HG02588 (cell line): ENCODE measurements around the gene SENP3.

Source experiments
- ATAC-seq: cut with Tn5 transposase; IDR thresholded peaks from one replicate; pipeline ENCODE4 v1.9.1; 2021; ENCODE audit warnings: mild to moderate bottlenecking, moderate library complexity; ENCODE audit not compliant: unreplicated experiment

SENP3 gene

GRCh38 chr17:7575959-7576358 is 14.2 kb downstream of the SENP3 start:
- ATAC-seq, result no peak

DNA sequence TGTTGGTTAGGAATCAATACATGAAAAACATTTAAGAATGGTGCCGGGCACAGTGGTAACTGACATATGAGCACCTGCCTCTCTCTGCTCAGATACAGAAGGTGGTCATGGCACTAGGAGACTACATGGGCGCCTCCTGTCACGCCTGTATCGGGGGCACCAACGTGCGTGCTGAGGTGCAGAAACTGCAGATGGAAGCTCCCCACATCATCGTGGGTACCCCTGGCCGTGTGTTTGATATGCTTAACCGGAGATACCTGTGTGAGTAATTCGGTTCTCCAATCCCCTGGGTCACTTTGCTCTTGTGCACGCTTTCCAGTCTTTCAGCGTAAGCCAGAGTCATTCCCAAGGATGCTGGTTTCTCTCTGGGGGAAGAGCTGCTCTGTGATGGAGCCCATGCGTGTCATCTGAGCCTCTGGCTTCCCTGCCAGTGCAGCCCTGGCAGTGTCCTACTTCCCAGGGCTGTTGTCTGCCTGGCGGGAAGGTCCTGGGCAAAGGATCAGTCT is 14.8 kb downstream of the SENP3 start:
- no peak for ATAC-seq

- ATAC-seq, result no peak
These were observed 15.8 kb downstream of the SENP3 start for GRCh38 chr17:7577327-7578199.

DNA sequence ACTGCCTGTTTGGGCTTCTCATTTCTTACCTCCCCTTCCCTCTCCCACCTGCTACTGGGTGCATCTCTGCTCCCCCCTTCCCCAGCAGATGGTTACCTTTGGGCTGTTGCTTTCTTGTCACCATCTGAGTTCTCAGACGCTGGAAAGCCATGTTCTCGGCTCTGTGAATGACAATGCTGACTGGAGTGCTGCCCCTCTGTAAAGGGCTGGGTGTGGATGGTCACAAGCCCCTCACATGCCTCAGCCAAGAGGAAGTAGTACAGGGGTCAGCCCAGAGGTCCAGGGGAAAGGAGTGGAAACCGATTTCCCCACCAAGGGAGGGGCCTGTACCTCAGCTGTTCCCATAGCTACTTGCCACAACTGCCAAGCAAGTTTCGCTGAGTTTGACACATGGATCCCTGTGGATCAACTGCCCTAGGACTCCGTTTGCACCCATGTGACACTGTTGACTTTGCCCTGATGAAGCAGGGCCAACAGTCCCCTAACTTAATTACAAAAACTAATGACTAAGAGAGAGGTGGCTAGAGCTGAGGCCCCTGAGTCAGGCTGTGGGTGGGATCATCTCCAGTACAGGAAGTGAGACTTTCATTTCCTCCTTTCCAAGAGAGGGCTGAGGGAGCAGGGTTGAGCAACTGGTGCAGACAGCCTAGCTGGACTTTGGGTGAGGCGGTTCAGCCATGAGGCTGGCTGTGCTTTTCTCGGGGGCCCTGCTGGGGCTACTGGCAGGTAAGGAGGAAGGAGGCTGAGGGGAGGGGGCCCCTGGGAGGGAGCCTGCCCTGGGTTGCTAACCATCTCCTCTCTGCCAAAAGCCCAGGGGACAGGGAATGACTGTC is 17.5 kb downstream of the SENP3 start, which contains the start of gene CD68:
Gene CD68, plus strand, starts transcription at position 638 of the 833 bp plus-strand sequence. Its CDS starts 40 bp downstream, at position 678.
- ATAC-seq, result peak; percentile 34

- ATAC-seq, result no peak
These were observed 18.3 kb downstream of the SENP3 start for GRCh38 chr17:7579834-7580603.

DNA sequence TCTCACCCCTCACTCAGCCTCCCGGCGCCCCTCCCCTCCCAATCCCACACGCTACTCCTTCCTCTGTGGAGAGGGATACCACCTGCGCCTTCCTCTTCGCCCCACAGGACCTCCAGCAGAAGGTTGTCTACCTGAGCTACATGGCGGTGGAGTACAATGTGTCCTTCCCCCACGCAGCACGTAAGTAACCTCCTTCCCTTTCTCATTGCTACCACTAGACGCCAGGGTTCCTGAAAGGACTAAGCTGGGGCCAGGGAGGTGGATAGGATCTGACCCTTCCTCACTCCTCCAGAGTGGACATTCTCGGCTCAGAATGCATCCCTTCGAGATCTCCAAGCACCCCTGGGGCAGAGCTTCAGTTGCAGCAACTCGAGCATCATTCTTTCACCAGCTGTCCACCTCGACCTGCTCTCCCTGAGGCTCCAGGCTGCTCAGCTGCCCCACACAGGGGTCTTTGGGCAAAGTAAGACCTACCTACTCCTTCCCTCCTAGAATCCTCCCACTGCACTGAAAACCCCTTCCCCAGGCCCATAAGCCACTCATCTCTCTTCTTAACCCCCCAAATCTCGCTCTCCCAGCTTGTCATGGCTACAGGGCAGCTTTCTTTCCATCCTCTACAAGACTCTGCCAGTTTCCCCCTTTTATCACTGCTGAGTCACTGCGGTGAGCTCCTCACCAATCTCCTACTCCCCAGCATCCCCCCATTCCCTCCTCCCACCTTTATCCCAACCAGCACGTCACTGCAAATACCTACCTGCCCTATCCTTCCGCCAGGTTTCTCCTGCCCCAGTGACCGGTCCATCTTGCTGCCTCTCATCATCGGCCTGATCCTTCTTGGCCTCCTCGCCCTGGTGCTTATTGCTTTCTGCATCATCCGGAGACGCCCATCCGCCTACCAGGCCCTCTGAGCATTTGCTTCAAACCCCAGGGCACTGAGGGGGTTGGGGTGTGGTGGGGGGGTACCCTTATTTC is 19.2 kb downstream of the SENP3 start:
- ATAC-seq, result no peak

DNA sequence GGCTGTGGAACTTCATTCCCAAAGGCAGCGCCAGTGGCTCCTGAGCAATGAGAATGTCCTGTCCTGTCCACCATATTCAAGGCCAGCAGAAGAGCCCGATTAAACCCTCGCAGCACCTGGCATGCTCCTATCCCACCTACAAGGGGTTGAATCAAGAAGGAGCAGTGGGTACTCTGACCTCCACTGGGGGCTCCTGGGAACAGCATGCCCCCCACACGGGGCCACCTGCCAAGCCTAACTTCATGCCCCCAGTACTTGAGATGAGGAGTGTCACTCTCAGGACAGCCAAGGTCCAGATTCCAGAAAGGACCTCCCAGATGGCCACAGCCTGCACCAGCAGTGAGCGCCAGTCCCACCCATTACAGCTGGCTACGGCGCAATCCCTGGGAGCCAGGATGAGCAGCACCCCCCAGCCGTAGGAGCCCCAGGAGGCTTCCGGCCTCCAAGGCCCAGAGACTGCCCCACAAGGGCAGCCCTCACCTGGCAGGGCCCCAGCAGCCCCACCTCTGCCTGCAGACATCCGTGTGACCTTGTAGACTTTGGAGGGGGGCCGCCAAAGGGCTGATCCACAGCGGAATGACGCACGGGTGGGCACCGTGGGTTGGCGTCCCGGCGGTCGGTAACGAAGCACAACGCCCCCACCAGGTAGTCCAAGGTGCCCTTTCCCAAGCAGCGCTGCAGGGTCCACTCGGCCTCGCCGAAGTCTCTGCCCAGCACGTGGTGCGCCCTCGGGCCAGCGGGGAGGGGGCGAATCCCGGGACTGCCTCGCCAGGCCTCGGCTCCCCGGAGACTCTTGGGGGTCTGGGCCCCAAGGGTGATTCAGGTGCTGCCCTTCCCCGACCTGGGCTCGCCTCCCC is 20.9 kb downstream of the SENP3 start:
- no peak for ATAC-seq

DNA sequence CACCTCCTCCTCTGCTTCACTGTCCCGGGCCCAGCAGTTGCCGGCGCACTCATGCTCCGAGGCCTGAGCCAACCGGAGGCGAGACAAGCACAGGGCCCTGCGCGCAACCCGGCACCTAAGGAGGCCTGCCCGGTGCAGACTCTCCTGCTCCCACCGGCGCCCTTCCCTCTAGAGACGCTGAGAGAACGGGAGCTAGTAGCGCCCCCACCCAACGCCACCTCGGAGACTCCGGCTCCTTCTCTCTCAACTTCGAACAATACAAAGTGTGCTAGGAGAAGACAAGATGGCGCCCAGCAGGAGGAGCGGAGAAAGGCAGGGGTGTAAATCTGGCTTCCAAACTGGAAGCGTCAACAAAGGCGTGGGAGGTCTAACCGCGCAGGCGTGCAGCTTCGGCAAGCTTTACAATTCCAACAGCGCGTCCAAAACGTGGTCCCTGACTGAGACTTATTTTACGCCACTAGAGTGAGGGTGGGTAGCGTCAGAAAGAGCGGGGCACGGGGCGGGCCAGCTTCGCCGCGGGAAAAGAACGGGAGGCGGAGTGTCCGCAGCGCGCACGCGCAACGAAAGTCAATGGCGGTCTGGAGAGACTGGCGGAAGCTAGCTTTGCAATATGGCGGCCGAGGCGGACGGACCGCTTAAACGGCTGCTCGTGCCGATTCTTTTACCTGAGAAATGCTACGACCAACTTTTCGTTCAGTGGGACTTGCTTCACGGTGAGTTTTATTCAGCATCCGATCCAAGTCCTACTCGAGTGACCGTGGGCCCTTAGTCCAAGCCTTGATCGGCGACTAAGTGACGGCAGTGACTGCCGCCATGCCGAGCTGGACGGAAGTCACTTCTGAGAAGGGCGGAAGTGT is 21.8 kb downstream of the SENP3 start, which contains the start of gene MPDU1:
Gene MPDU1, plus strand, starts transcription at position 600 of the 857 bp plus-strand sequence. Its CDS starts 11 bp downstream, at position 611.
- peak; percentile 61 for ATAC-seq

DNA sequence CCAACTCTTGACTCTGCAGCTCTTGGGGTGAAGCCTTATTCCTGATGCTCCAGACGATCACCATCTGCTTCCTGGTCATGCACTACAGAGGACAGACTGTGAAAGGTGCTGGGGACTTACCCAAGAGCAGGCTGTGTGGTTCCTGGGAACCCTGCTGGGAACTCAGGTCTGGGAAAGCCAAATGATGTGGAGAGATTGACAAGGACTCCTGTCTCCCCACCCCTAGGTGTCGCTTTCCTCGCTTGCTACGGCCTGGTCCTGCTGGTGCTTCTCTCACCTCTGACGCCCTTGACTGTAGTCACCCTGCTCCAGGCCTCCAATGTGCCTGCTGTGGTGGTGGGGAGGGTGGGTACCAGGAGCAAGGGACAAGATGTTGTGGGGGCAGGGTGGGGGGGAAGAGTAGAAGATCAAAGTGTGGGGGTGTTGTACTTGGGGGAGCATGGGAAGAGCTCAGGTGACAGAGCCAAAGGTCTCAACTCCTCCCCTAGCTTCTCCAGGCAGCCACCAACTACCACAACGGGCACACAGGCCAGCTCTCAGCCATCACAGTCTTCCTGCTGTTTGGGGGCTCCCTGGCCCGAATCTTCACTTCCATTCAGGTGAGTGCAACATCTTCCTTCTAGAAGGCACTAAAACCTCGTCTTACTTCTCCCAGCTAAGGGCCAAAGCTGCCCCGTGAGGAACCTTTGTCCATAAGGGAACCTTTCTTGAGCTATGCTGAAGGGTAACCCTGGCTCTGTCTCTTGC is 25.1 kb downstream of the SENP3 start:
- ATAC-seq, result no peak

- no peak for ATAC-seq
These were observed 25.9 kb downstream of the SENP3 start for GRCh38 chr17:7587420-7588151.

DNA sequence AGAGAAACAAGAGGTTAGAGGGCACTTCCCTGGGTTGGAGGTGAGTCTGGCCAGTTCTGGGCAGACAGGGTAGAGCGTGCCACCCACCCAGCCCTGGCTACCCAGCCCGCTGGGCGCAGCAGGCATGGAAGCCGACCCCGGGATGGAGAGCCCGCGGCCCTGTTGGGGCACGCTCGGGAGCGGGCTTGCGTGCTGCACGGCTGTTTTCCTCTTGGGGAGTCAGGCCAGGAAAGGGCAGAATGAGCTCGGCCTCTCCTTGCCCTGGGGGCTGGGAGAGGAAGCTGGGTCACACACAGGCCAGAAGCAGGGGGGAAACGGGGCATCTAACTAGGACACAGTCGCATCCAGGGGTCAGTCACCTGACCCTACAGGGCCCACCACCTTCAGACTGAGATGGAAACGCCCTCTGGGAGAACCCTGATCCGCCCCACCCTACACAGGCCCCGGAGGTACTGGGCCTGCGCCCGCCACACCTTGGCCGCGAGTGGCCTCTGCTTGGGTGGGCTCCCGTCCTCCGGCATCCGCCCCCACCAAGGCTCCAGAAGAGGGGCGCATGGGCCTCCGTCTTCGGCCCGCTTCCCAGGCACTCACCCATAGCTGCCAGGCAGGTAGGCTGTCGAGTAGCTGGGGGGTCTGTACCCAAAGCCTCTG is 27.0 kb downstream of the SENP3 start:
- no peak for ATAC-seq

DNA sequence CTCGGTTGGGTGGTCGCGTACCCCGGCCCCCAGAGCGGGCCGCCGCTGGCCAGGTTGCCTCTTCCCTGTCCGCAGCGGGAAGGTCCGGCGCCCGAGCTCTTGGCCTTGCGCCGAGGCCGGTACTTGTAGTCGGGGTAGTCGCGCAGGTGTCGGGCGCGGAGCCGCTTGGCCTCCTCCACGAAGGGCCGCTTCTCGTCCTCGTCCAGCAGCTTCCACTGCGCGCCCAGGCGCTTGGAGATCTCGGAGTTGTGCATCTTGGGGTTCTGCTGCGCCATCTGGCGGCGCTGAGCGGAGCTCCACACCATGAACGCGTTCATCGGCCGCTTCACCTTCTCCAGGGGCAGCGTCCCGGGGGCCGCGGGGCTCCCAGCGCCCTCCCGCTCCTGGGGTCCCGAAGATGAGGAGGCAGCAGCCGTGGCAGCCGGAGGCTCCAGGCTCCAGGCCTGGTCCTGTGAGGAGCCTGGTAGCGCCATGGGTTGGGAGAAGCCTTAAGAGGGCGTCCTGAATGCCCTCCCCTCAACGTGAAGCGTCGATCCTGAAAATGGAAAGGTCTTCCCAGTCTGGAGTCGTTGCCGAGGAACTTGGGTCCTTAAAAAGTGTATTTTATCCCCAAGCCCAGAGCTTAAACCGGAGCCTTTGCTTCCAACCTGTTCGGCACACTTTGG is 27.6 kb downstream of the SENP3 start:
- no peak for ATAC-seq

DNA sequence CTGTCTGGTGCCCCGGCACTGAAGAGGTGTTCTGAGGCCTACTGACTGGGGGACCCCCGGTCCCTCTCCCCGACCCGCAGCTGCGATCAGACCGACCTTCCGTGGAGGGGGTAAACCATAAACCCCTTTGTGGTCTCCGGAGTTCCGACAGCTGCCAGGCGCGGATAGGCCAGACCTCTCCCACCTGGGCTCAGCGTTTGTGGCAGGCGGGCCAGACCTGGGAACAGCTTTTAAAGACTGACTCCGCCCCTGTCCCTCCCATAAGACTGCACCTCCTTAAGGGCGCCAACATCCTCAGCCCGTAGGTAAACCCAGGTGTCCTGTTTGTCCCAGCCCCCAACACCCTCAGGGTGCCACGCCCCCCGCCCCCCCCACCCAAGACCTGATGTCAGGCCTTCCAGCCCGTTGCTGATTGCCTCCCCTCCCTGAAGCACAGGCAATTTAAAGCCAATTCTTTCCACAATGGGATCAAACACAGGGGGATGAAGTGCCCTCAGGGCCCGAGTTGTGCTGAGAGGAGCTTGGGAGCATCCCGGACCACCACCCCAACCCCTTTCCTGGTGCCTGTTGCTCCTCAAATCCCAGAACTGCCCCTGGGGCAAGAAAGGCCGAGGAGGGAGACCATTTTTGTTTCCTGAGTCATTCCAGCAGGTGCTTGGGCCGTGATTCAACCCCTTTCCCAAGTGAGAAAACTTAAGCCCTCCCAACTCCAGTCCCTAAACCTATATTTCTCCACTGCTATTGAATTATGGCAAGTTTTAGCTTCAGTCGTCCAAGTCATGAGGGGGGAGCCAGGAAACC is 28.4 kb downstream of the SENP3 start, which contains the start of gene SOX15:
Gene SOX15, minus strand, starts transcription at position 204 of the 801 bp plus-strand sequence. CDS start 418 bp downstream, outside the sequence.
- no peak for ATAC-seq

DNA sequence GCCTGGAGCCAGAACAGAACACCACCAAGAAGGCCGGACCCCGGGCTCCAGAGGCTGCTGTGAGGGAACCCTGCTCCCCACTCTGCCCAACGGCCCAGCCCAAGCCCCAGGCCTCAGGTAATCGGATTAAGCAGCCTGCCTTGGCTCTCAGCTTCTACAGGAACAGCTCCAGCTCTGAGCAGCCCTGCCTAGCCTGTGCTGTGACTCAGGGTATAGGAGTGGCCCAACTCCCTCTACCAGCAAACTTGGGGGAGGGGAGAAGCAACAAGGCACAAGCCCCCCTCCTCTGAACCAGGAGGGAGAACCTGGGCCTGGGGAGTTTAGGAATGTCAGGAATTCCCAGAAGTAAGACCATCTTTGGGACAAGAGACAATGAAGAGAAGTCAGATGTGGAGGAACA is 29.0 kb downstream of the SENP3 start:
- no peak for ATAC-seq
